DOHH2 (cell line): ENCODE data around the gene SLC2A11.

Experiments
- H3F3A ChIP-seq: fragments of 200-600 bp; sonication (generic), shearing (Covaris generic); 2 replicates; pipeline ENCODE4 v1.6.0; 2016; ENCODE audit warnings: antibody characterized with exemption, mild to moderate bottlenecking; ENCODE audit not compliant: control insufficient read depth, insufficient read depth
- H3K27ac ChIP-seq: fragments of 200-600 bp; sonication (generic); 2 replicates; pipeline ENCODE4 v1.5.1; 2014; ENCODE audit warnings: low read depth, mild to moderate bottlenecking, low read length, moderate library complexity
- H3K27me3 ChIP-seq: fragments of 200-600 bp; sonication (generic); 2 replicates; pipeline ENCODE4 v1.6.1; 2014; ENCODE audit warnings: mild to moderate bottlenecking, low read length, mixed read lengths; ENCODE audit not compliant: control insufficient read depth
- H3K36me3 ChIP-seq: fragments of 200-600 bp; sonication (generic); 2 replicates; pipeline ENCODE4 v1.6.1; 2014; ENCODE audit warnings: mild to moderate bottlenecking, low read length, moderate library complexity, mixed read lengths; ENCODE audit not compliant: control insufficient read depth
- H3K4me1 ChIP-seq: fragments of 200-600 bp; sonication (generic); 2 replicates; pipeline ENCODE4 v1.6.1; 2014; ENCODE audit warnings: mild to moderate bottlenecking, low read length, mixed read lengths; ENCODE audit not compliant: control insufficient read depth
- H3K4me2 ChIP-seq: fragments of 200-600 bp; sonication (generic); 2 replicates; pipeline ENCODE4 v1.6.0; 2014; ENCODE audit warnings: mild to moderate bottlenecking, low read length, moderate library complexity
- H3K4me3 ChIP-seq: fragments of 200-600 bp; sonication (generic); 2 replicates; pipeline ENCODE4 v1.5.1; 2014; ENCODE audit warnings: mild to moderate bottlenecking, low read length, mixed read lengths
- H3K79me2 ChIP-seq: fragments of 200-600 bp; sonication (generic); 2 replicates; pipeline ENCODE4 v1.6.1; 2014; ENCODE audit warnings: mild to moderate bottlenecking, low read length, mixed read lengths; ENCODE audit not compliant: control insufficient read depth
- H3K9me2 ChIP-seq: fragments of 200-600 bp; sonication (generic); replicated peaks from 2 replicates; pipeline ENCODE4 v1.6.1; 2014; ENCODE audit warnings: mild to moderate bottlenecking, low read length, mixed read lengths; ENCODE audit not compliant: control insufficient read depth
- H3K9me3 ChIP-seq: fragments of 200-600 bp; sonication (generic); 2 replicates; pipeline ENCODE4 v1.6.1; 2014; ENCODE audit warnings: antibody characterized with exemption, low read length, mixed read lengths; ENCODE audit not compliant: control insufficient read depth, insufficient read depth
- H4K20me1 ChIP-seq: fragments of 200-600 bp; sonication (generic); 2 replicates; pipeline ENCODE4 v1.6.0; 2014; ENCODE audit warnings: low read depth, mild to moderate bottlenecking, antibody characterized with exemption, low read length, moderate library complexity; ENCODE audit not compliant: control insufficient read depth, insufficient read depth
- EZH2phosphoT487 ChIP-seq: fragments of 200-600 bp; sonication (generic); IDR thresholded peaks from 2 replicates; pipeline ENCODE4 v1.6.1; 2017; ENCODE audit warnings: borderline replicate concordance, mild to moderate bottlenecking, antibody characterized with exemption, low read length, moderate library complexity, mixed read lengths
- TF ChIP-seq, protein P1 (sequence below): fragments of 200-600 bp; sonication (generic); IDR thresholded peaks from one replicate; pipeline ENCODE4 v1.5.1; 2014; ENCODE audit warnings: antibody characterized with exemption, mild to moderate bottlenecking, low read depth, low read length; ENCODE audit not compliant: poor library complexity, severe bottlenecking

SLC2A11 gene

DNA sequence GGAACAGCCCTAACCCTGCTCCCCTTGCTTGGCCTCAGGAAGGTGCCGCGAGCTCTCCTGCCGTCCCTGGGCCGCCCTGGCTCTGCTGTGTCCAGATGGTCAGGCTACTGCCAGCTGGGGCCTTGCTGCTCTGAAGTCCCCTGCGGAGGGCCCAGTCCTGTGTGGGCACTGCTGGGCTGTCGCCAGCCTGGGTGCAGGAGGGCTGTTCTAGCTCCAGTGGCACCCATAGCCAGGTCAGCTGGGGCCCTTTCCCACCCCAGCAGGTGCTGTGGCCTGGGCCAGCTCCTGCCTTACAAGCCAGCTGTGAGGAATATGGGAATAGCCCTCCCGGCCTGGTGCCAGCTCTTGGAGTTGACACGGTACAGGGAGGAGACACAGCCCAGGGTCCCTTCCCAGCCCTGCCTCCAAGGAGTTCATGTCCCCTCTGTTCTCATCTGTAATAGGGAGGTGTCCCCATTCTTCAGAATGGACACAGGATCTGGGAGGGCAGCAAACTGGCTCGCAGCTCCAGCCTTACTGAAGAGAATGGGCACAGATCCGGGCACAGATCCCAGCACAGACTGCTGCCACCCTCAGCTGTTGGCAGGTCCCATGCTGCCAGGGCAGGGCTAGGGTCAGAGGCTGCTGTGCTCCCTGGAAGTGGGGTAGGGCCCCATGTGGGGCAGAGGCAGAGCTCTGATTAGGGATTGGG is 22.7 kb upstream of the SLC2A11 start:
- peaks cover 70% of the 10 kb centered on the region for H3K79me2 ChIP-seq
- no peaks in the 10 kb centered on the region for H3K9me2 ChIP-seq
- peak overlapping the region; percentile 76 for H3K4me2 ChIP-seq
- no peak overlapping the region for H3K4me3 ChIP-seq
- H3K4me1 ChIP-seq = peaks cover 77% of the 10 kb centered on the region
- peaks cover 81% of the 10 kb centered on the region for H3K36me3 ChIP-seq
- H4K20me1 ChIP-seq = no peaks in the 10 kb centered on the region; the same call in 1 of the 2 replicates
- H3F3A ChIP-seq = peaks cover 8% of the 10 kb centered on the region
- TF ChIP-seq, protein P1, sequence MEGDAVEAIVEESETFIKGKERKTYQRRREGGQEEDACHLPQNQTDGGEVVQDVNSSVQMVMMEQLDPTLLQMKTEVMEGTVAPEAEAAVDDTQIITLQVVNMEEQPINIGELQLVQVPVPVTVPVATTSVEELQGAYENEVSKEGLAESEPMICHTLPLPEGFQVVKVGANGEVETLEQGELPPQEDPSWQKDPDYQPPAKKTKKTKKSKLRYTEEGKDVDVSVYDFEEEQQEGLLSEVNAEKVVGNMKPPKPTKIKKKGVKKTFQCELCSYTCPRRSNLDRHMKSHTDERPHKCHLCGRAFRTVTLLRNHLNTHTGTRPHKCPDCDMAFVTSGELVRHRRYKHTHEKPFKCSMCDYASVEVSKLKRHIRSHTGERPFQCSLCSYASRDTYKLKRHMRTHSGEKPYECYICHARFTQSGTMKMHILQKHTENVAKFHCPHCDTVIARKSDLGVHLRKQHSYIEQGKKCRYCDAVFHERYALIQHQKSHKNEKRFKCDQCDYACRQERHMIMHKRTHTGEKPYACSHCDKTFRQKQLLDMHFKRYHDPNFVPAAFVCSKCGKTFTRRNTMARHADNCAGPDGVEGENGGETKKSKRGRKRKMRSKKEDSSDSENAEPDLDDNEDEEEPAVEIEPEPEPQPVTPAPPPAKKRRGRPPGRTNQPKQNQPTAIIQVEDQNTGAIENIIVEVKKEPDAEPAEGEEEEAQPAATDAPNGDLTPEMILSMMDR = no peak
- no peak for TF ChIP-seq EZH2phosphoT487
- H3K9me3 ChIP-seq = no peaks in the 10 kb centered on the region
- no peaks in the 10 kb centered on the region for H3K27me3 ChIP-seq
- peak overlapping the region; percentile 91 for H3K27ac ChIP-seq

DNA sequence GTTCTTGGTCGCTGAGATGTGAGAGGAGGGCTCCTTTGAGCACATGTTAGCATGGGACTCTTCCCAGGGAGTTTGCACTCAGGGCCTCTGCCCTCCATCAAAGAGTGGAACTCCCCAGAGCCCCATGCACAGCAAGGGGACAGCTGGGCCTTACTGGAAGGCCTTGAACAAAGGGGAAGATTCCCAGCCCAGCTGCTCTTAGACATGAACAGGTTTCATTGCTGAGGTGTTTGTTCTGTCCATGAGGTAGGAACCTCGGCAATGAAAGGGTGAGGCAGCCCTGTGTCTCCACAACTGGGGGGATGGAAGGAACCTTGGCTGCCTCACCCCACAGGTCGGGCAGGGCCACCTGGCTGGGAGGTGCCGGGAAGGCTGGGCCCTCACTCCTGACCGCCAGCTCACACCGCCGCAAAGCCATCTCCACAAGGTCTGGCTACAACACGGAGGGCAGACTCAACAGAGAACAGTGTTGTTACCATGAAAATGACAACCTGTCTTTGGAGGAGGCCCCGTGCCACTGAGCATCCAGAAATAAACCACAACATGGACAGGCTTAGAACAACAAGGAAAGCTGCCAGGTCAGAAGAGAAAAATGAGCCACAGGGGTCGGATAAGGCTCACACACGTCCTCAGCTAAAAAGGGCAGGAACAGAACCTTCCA is 22.1 kb upstream of the SLC2A11 start:
- Histone ChIP-seq H3K27me3 (no peaks in the 10 kb centered on the region), H3K9me3 (no peaks in the 10 kb centered on the region), H3K27ac (peak overlapping the region; percentile 91), H3K4me3 (peak overlapping the region; percentile 79), H3K36me3 (peaks cover 75% of the 10 kb centered on the region), H3K4me2 (peak overlapping the region; percentile 76), H3K4me1 (peaks cover 74% of the 10 kb centered on the region), H3K9me2 (no peaks in the 10 kb centered on the region), H3K79me2 (peaks cover 63% of the 10 kb centered on the region), H4K20me1 (no peaks in the 10 kb centered on the region; the same call in 1 of the 2 replicates), H3F3A (peaks cover 5% of the 10 kb centered on the region)
- TF ChIP-seq, protein P1 = no peak
- no peak for TF ChIP-seq EZH2phosphoT487

DNA sequence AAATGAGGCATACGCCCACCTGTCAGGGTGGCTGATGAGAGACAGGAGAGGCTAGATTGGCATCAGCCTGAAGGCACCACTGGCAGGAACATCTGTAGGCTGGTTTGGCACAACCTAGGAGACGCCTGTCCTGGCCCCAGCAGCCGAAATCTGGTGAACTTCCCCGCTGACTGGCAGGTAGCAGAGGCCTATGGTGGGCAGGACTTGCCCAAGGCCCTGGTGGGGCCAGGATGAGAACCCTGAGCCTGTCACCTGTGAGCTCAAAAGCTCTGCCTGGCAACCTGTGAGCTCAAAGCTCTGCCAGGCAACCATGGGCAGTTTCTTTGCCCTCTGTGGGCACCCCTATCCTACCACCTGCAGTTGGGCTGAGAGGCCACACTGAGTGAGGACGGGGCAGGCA is 21.4 kb upstream of the SLC2A11 start:
- Histone ChIP-seq H3K27ac (peak overlapping the region; percentile 91), H3K4me3 (peak overlapping the region; percentile 79), H3K27me3 (no peaks in the 10 kb centered on the region), H3K79me2 (peaks cover 56% of the 10 kb centered on the region), H3K36me3 (peaks cover 69% of the 10 kb centered on the region), H3K9me3 (no peaks in the 10 kb centered on the region), H3K9me2 (no peaks in the 10 kb centered on the region), H4K20me1 (no peaks in the 10 kb centered on the region; the same call in 1 of the 2 replicates), H3K4me2 (peak overlapping the region; percentile 76), H3K4me1 (peaks cover 72% of the 10 kb centered on the region), H3F3A (peaks cover 5% of the 10 kb centered on the region)
- no peak for TF ChIP-seq EZH2phosphoT487
- TF ChIP-seq, protein P1 = no peak
